Measurements from ENCODE around the gene PALD1. TPM values are rescaled to one million over a fixed set of nuclear protein-coding genes. Genes with fewer than 3 reads are reported as not detected.

Gene PALD1
- total RNA-seq, 1 donor from 2014 or later: 3.9 TPM

DNA sequence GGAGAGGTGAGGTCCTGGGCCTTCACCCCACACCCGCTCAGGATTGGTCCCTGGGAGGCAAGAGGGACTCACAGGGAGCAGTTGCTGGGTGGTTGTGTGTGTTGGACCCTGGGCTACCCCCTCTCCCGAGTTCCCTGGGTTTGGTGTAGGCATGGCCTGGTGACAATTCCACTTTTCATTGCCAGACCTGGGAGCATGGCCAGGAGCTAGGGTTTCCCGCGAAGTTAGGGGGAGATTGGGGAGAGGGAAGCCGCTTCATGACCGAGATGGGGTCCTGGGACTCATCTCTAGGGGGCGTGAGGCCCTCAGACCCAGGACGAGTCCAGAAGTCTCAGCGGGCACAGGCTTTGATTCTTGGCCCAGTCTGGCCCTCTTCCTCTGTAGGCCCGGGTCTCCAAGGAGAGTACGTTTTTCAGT lies 606 bp downstream of the PALD1 start:
- DNase-seq (ENCODE audit: low read depth): no peak
- no peaks in the 10 kb centered on the region for H3K36me3 ChIP-seq (ENCODE audit: control insufficient read depth, insufficient read depth, low read length)
- no peak for TF ChIP-seq CTCF (IDR thresholded peaks at IDR 0.05; ENCODE audit: insufficient read depth, low read length, poor library complexity, severe bottlenecking)
- H3K4me3 ChIP-seq (ENCODE audit: low read depth, low read length): peak overlapping the region; percentile 36
- H3K27me3 ChIP-seq (ENCODE audit: control insufficient read depth, insufficient read depth, low read length): no peaks in the 10 kb centered on the region

GRCh38 chr10:70479626-70480238 lies 1.2 kb downstream of the PALD1 start:
- peak; percentile 35 for DNase-seq (ENCODE audit: low read depth)
- TF ChIP-seq CTCF (IDR thresholded peaks at IDR 0.05; ENCODE audit: insufficient read depth, low read length, poor library complexity, severe bottlenecking): no peak
- H3K36me3 ChIP-seq (ENCODE audit: control insufficient read depth, insufficient read depth, low read length): no peaks in the 10 kb centered on the region
- H3K4me3 ChIP-seq (ENCODE audit: low read depth, low read length): no peak overlapping the region
- no peaks in the 10 kb centered on the region for H3K27me3 ChIP-seq (ENCODE audit: control insufficient read depth, insufficient read depth, low read length)

GRCh38 chr10:70480239-70480861 lies 1.8 kb downstream of the PALD1 start:
- Histone ChIP-seq H3K36me3 (ENCODE audit: control insufficient read depth, insufficient read depth, low read length) (no peaks in the 10 kb centered on the region), H3K4me3 (ENCODE audit: low read depth, low read length) (no peak overlapping the region), H3K27me3 (ENCODE audit: control insufficient read depth, insufficient read depth, low read length) (no peaks in the 10 kb centered on the region)
- no peak for TF ChIP-seq CTCF (IDR thresholded peaks at IDR 0.05; ENCODE audit: insufficient read depth, low read length, poor library complexity, severe bottlenecking)
- no peak for DNase-seq (ENCODE audit: low read depth)

GRCh38 chr10:70481105-70481504 lies 2.5 kb downstream of the PALD1 start:
- no peak for DNase-seq (ENCODE audit: low read depth)
- Histone ChIP-seq H3K4me3 (ENCODE audit: low read depth, low read length) (no peak overlapping the region), H3K27me3 (ENCODE audit: control insufficient read depth, insufficient read depth, low read length) (no peaks in the 10 kb centered on the region), H3K36me3 (ENCODE audit: control insufficient read depth, insufficient read depth, low read length) (no peaks in the 10 kb centered on the region)
- TF ChIP-seq CTCF (IDR thresholded peaks at IDR 0.05; ENCODE audit: insufficient read depth, low read length, poor library complexity, severe bottlenecking): no peak

DNA sequence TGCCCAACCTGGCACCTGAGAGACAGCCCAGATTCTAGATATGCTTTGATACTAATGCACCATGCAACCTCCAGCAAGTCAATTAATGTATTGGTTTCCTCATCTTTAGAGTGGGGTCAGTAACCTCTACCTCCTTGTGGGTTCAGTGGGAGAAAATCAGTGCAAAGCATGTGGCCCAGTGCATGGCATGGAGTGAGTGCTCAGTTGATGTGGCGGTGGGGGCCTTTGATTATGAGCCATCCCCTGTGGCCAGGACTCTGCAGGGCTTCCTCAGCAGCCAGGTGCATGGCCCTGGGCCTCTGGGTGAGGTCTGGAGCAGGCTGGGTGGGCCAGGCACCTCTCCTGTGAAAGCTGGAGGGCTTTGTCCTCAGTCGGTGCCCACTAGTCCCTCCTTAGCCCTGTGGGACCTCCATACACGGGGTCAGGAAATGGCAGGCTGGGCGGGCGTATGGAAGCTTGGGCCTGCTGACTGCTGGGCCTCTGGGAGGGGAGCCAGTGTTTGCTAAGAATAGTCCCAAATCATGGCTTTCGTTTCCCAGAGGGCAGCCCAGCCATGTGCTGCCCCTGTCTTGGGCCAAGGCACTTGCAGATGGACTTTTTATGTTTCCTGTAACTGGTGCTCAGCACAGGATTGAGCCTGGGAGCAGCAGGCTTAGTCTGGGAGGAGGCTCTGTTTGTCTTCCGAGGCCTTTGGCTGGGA lies 3.4 kb downstream of the PALD1 start:
- no peak overlapping the region for H3K4me3 ChIP-seq (ENCODE audit: low read depth, low read length)
- H3K36me3 ChIP-seq (ENCODE audit: control insufficient read depth, insufficient read depth, low read length): no peaks in the 10 kb centered on the region
- H3K27me3 ChIP-seq (ENCODE audit: control insufficient read depth, insufficient read depth, low read length): no peaks in the 10 kb centered on the region
- DNase-seq (ENCODE audit: low read depth): no peak
- no peak for TF ChIP-seq CTCF (IDR thresholded peaks at IDR 0.05; ENCODE audit: insufficient read depth, low read length, poor library complexity, severe bottlenecking)

Measured in kidney epithelial cell (primary cell).